Tibial nerve (tissue), 4 donors: ENCODE results near the gene NKX2-3. TPM values are rescaled to one million over a fixed set of nuclear protein-coding genes. Genes with fewer than 3 reads are reported as not detected.

Experiments
- DNase-seq, 2 donors: peaks; one replicate each; pipeline ENCODE4 v3.0.0-alpha.2; 2019; ENCODE audit warnings: low spot score in 2 of 2
- H3K27ac ChIP-seq, 4 donors: fragments of 200-600 bp; sonication (generic) in 3 of 4; one replicate each; pipeline ENCODE4 v1.5.1; 2017 to 2019; ENCODE audit warnings: mild to moderate bottlenecking in 1 of 4
- H3K27me3 ChIP-seq, 2 donors: fragments of 200-600 bp; sonication (generic) in 1 of 2; one replicate each; pipeline versions ENCODE4 v1.5.1 to v1.6.0; 2017 to 2019
- H3K36me3 ChIP-seq, 3 donors: fragments of 200-600 bp; sonication (generic); one replicate each; pipeline ENCODE4 v1.5.1; 2018 to 2019
- H3K4me1 ChIP-seq, 4 donors: fragments of 200-600 bp; sonication (generic) in 3 of 4; one replicate each; pipeline ENCODE4 v1.5.1; 2017 to 2019
- H3K4me3 ChIP-seq, 4 donors: fragments of 200-600 bp; sonication (generic) in 3 of 4; one replicate each; pipeline ENCODE4 v1.5.1; 2017 to 2019; ENCODE audit warnings: mild to moderate bottlenecking in 1 of 4, moderate library complexity in 1 of 4
- H3K9me3 ChIP-seq, 4 donors: fragments of 200-600 bp; sonication (generic) in 3 of 4; one replicate each; pipeline ENCODE4 v1.5.1; 2017 to 2019
- EP300 ChIP-seq, 2 donors: sonication (generic); formaldehyde crosslinking; IDR thresholded peaks; one replicate each; pipeline ENCODE4 v1.6.1; 2017; ENCODE audit warnings: antibody characterized with exemption in 2 of 2, mild to moderate bottlenecking in 1 of 2
- POLR2A ChIP-seq, 2 donors: fragments of 450-650 bp; IDR thresholded peaks; one replicate each; pipeline ENCODE4 v1.6.1; 2017; ENCODE audit warnings: antibody characterized with exemption in 2 of 2, mild to moderate bottlenecking in 2 of 2, moderate library complexity in 2 of 2
- WGBS, 2 donors: methylation state at CpG; one replicate each; pipeline ENCODE4 v1.1.5; 2018; 5-methylcytosine and 5-hydroxymethylcytosine counted together
- total RNA-seq, 4 donors: library from RNA; depleted of rRNA; stranded (reverse); fragments of >200 nt; gene quantifications; one replicate each; pipeline ENCODE4 v1.1.0, GENCODE V29; 2016
- TF ChIP-seq, protein P1 (sequence below), 5 experiments: fragments of 200-600 bp in 3 of 5; fragments of 450-650 bp in 2 of 5; sonication (generic) in 3 of 5; IDR thresholded peaks; one replicate each; pipeline ENCODE4 v1.5.1; 2016 to 2019; ENCODE audit warnings: antibody characterized with exemption in 5 of 5, mild to moderate bottlenecking in 3 of 5, moderate library complexity in 2 of 5

NKX2-3 gene
- total RNA-seq, 4 donors from 2014 or later = not detected

DNA sequence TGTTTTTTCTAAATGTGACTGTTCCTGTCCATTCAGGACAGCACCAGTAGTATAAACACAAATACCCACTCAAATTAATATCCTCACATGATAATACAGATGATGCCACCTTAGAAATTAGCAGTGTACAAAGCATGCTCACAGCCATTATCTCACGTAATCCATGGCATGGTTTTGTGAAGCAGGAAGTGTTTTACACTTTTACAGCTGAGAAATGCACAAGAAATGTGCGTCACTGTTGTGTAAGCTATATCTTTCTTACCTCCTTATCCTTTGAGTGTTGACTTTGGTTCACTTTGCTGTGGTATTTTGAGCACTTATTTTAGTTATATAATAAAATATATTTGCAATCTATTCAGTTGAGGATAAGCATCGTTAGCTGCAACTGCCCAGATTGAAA is 31.6 kb downstream of the NKX2-3 start:
- H3K9me3 ChIP-seq = no peaks in the 10 kb centered on the region
- WGBS, 2 donors = 56 to 57% methylated on average over 3 of the region's 3 CpGs
- H3K4me1 ChIP-seq = no peaks in the 10 kb centered on the region
- no peak for DNase-seq
- TF ChIP-seq, protein P1, sequence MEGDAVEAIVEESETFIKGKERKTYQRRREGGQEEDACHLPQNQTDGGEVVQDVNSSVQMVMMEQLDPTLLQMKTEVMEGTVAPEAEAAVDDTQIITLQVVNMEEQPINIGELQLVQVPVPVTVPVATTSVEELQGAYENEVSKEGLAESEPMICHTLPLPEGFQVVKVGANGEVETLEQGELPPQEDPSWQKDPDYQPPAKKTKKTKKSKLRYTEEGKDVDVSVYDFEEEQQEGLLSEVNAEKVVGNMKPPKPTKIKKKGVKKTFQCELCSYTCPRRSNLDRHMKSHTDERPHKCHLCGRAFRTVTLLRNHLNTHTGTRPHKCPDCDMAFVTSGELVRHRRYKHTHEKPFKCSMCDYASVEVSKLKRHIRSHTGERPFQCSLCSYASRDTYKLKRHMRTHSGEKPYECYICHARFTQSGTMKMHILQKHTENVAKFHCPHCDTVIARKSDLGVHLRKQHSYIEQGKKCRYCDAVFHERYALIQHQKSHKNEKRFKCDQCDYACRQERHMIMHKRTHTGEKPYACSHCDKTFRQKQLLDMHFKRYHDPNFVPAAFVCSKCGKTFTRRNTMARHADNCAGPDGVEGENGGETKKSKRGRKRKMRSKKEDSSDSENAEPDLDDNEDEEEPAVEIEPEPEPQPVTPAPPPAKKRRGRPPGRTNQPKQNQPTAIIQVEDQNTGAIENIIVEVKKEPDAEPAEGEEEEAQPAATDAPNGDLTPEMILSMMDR (IDR thresholded peaks at IDR 0.05) = no peak
- TF ChIP-seq EP300 (IDR thresholded peaks at IDR 0.05) (no peak), POLR2A (IDR thresholded peaks at IDR 0.05) (no peak)
- peaks cover 0 to 15% of the 10 kb centered on the region in 2 donors for H3K27me3 ChIP-seq
- H3K36me3 ChIP-seq = no peaks in the 10 kb centered on the region
- no peak overlapping the region for H3K27ac ChIP-seq
- no peak overlapping the region for H3K4me3 ChIP-seq

GRCh38 chr10:99565166-99565565 is 32.4 kb downstream of the NKX2-3 start:
- Histone ChIP-seq H3K27me3 (peaks cover 0 to 13% of the 10 kb centered on the region in 2 donors), H3K4me1 (no peaks in the 10 kb centered on the region), H3K36me3 (no peaks in the 10 kb centered on the region), H3K27ac (no peak overlapping the region), H3K9me3 (no peaks in the 10 kb centered on the region), H3K4me3 (no peak overlapping the region)
- no peak for DNase-seq
- TF ChIP-seq EP300 (IDR thresholded peaks at IDR 0.05) (no peak), POLR2A (IDR thresholded peaks at IDR 0.05) (no peak)
- TF ChIP-seq, protein P1 (IDR thresholded peaks at IDR 0.05) = no peak
- 89 to 91% methylated on average over 4 of the region's 4 CpGs for WGBS, 2 donors

DNA sequence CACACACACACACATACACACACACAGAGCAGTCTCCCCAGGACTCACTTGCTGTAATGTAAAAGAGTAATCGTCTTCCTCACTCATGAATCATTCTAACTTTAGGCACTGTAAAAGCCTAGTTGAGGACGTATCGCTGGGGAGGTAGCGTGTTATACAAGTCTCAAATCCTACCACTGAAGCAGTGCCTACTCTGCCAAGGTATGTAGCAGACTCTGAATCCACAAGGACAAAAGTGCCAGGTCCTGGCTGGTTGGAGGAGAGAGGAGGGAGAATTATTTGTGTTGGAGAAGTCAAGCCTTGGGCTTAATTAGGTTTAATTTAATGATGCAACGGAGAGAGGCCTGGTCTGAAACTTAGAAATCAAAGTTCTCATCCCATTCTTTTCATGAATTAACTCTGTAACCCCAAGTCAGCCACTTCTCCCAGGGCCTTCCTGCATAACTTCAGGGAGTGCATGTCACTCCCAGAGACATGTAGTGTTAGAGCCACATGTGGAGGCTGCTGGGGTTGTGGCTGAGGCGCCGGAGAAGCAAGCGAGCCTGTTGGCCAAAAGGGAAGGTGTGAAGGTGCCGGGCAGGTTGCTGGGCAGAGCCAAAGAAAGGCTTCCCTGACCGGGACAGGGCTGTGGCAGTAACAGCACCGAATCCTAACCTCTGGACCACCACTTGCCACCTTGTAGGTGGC is 36.7 kb downstream of the NKX2-3 start:
- Histone ChIP-seq H3K4me3 (no peak overlapping the region), H3K4me1 (no peaks in the 10 kb centered on the region), H3K36me3 (no peaks in the 10 kb centered on the region), H3K27me3 (peaks cover 0 to 13% of the 10 kb centered on the region in 2 donors), H3K9me3 (no peaks in the 10 kb centered on the region), H3K27ac (no peak overlapping the region)
- 56 to 63% methylated on average over 11 of the region's 11 CpGs for WGBS, 2 donors
- no peak for DNase-seq
- TF ChIP-seq, protein P1 (IDR thresholded peaks at IDR 0.05) = no peak
- TF ChIP-seq EP300 (IDR thresholded peaks at IDR 0.05) (no peak), POLR2A (IDR thresholded peaks at IDR 0.05) (no peak)

- no peak for DNase-seq
- Histone ChIP-seq H3K4me3 (no peak overlapping the region), H3K27me3 (peaks cover 0 to 13% of the 10 kb centered on the region in 2 donors)
Observed at GRCh38 chr10:99569961-99570360, 37.2 kb downstream of the NKX2-3 start.

DNA sequence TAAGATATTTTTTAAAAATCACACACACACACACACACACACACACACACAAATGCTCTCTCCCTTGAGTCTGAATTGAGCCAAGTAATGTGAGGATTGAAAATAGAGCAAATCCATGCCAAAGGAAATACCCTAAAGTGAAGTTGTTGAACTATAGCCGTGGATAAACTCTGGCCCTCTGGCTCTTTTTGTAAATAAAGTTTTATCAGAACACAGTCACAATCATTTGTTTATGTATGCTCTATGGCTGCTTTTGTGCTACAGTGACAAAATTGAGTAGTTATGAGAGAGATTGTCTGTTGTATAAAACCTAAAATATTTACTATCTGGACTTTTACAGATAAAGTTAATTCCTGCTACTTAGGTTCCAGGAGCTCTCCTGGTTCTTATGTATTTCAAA is 39.1 kb downstream of the NKX2-3 start:
- no peaks in the 10 kb centered on the region for H3K9me3 ChIP-seq
- no peak for TF ChIP-seq POLR2A (IDR thresholded peaks at IDR 0.05)
- TF ChIP-seq, protein P1 (IDR thresholded peaks at IDR 0.05) = no peak
- TF ChIP-seq EP300 (IDR thresholded peaks at IDR 0.05) = no peak
- H3K27me3 ChIP-seq = peaks cover 0 to 11% of the 10 kb centered on the region in 2 donors
- DNase-seq = no peak
- H3K27ac ChIP-seq = no peak overlapping the region
- no peaks in the 10 kb centered on the region for H3K36me3 ChIP-seq
- no peak overlapping the region for H3K4me3 ChIP-seq
- WGBS, 2 donors = 53 to 74% methylated on average over 1 of the region's 1 CpG
- no peaks in the 10 kb centered on the region for H3K4me1 ChIP-seq

More at GRCh38 chr10:99569961-99570360, 37.2 kb downstream of the NKX2-3 start:
- H3K9me3 ChIP-seq = no peaks in the 10 kb centered on the region
- TF ChIP-seq EP300 (IDR thresholded peaks at IDR 0.05) (no peak), POLR2A (IDR thresholded peaks at IDR 0.05) (no peak)
- TF ChIP-seq, protein P1 (IDR thresholded peaks at IDR 0.05) = no peak
- H3K36me3 ChIP-seq = no peaks in the 10 kb centered on the region
- H3K4me1 ChIP-seq = no peaks in the 10 kb centered on the region
- H3K27ac ChIP-seq = no peak overlapping the region
